Left lung (tissue), 10 donors: Measurements from ENCODE around the gene ACSS3. TPM values are rescaled to one million over a fixed set of nuclear protein-coding genes. Genes with fewer than 3 reads are reported as not detected.
A peak's percentile ranks its signal among the peaks of the same experiment; 100 is the strongest.

Experiments used
- ATAC-seq: fragments of 200-7000 bp; cut with Tn5 transposase; one replicate; pipeline ENCODE4 v1.9.1; 2020; ENCODE audit warnings: moderate library complexity
- DNase-seq, 4 donors: peaks; one replicate each; pipeline ENCODE4 v3.0.0-alpha.2; 2013 to 2020
- H3K27ac ChIP-seq, 2 donors: fragments of 200-600 bp; sonication (generic) in 1 of 2; one replicate each; pipeline versions ENCODE4 v1.5.0 to v1.8.0; 2020 to 2021
- H3K27me3 ChIP-seq, 2 donors: fragments of 200-600 bp; sonication (generic) in 1 of 2; one replicate each; pipeline versions ENCODE4 v1.5.0 to v1.8.0; 2020 to 2021
- H3K36me3 ChIP-seq, 2 donors: fragments of 200-600 bp; sonication (generic) in 1 of 2; one replicate each; pipeline versions ENCODE4 v1.5.0 to v1.8.0; 2020 to 2021
- H3K4me1 ChIP-seq, 2 donors: fragments of 200-600 bp; one replicate each; pipeline ENCODE4 v1.8.0; 2021
- H3K4me3 ChIP-seq, 2 donors: fragments of 200-600 bp; sonication (generic) in 1 of 2; one replicate each; pipeline versions ENCODE4 v1.5.0 to v1.8.0; 2020 to 2021; ENCODE audit warnings: mild to moderate bottlenecking in 1 of 2
- H3K9me3 ChIP-seq, 2 donors: fragments of 200-600 bp; sonication (generic) in 1 of 2; one replicate each; pipeline versions ENCODE4 v1.5.0 to v1.8.0; 2020 to 2021
- intact Hi-C, 2 donors: fragments of 100-400 bp; cut with DNase I; formaldehyde crosslinking; loops; one replicate each; pipeline versions ENCODE4 v1.11.2 to v1.14.2; 2022
- polyA plus RNA-seq, 6 donors: library from polyadenylated mRNA; unstranded; fragments of 120-200 nt; gene quantifications; one replicate each; pipeline ENCODE4 v1.2.1, GENCODE V29; 2013; ENCODE audit not compliant: insufficient read length in 6 of 6
- total RNA-seq, 2 donors: library from RNA; stranded (reverse); fragmentation: NEBNext Ultra II Directional; extraction: Animal tissue kit (Norgen Biotek cat#: 25700); gene quantifications; one replicate each; pipeline ENCODE4 v1.2.1, GENCODE V29; 2021
- TF ChIP-seq, protein P1 (sequence below), 2 donors: fragments of 200-600 bp; sonication (generic) in 1 of 2; IDR thresholded peaks; one replicate each; pipeline versions ENCODE4 v1.5.0 to v1.8.0; 2021; ENCODE audit warnings: antibody characterized with exemption in 2 of 2
- donor health status: DM: no; HTN: yes; CAD: no.
- donor health status: DM: no; HTN: no; CAD: no.

Gene ACSS3
- total and polyA plus RNA-seq, 8 donors = 22.9 to 42.7 (median 30.1) TPM

DNA sequence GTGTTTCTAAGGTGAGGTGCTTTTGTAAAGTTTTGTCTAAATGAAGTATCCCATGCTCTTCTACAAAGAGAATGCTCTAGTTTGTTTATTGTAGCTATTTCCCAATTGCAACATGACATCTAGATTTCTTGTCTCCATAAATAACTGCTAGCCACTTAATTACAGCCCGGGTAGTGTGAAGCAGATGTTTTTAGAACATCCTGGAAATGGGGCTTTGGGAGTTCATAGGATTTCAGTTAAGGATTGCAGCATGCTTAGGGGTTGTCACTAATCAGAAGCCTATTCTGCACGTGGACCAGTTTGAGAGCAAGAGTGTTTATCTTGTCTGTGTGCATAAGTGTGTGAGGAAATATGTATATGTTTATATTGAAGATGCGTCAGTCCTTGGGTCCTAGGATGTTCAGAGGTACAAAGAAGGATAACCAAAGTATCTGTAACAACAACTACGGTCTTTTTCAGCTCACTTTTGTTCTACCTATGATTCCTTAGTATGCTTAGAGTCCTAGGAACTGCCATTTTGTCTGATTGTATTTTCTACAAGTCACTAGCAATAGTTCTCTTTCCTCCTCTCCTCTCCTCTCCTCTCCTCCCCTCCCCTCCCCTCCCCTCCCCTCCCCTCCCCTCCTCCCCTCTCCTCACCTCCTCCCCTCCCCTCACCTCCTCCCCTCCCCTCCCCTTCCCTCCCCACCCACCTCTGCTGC is 135.3 kb downstream of the ACSS3 start:
- Histone ChIP-seq H3K4me1 (no peaks in the 10 kb centered on the region), H3K27ac (no peak overlapping the region), H3K27me3 (no peaks in the 10 kb centered on the region), H3K4me3 (no peak overlapping the region), H3K9me3 (no peaks in the 10 kb centered on the region), H3K36me3 (no peaks in the 10 kb centered on the region)
- intact Hi-C loops = no loop called here
- TF ChIP-seq, protein P1, sequence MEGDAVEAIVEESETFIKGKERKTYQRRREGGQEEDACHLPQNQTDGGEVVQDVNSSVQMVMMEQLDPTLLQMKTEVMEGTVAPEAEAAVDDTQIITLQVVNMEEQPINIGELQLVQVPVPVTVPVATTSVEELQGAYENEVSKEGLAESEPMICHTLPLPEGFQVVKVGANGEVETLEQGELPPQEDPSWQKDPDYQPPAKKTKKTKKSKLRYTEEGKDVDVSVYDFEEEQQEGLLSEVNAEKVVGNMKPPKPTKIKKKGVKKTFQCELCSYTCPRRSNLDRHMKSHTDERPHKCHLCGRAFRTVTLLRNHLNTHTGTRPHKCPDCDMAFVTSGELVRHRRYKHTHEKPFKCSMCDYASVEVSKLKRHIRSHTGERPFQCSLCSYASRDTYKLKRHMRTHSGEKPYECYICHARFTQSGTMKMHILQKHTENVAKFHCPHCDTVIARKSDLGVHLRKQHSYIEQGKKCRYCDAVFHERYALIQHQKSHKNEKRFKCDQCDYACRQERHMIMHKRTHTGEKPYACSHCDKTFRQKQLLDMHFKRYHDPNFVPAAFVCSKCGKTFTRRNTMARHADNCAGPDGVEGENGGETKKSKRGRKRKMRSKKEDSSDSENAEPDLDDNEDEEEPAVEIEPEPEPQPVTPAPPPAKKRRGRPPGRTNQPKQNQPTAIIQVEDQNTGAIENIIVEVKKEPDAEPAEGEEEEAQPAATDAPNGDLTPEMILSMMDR (IDR thresholded peaks at IDR 0.05) = no peak
- no peak for DNase-seq
- no peak for ATAC-seq

DNA sequence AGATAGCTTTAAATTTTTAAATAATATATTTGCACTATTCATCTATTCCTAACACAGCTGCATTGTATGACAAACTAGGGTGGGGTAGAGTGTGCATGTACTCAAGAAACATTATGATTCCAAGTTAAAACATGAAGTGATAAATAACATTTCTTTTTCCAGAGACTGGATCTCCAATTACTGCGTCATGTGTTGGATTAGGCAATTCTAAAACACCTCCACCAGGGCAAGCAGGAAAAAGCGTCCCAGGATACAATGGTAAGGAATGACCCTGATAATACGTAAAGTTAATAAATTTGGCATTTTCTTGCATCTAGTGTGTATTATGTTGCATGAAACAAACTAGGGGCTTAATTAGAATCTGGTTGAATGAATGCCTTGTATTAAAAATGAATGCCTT is 138.9 kb downstream of the ACSS3 start:
- ATAC-seq = no peak
- TF ChIP-seq, protein P1 (IDR thresholded peaks at IDR 0.05) = no peak
- no peaks in the 10 kb centered on the region for H3K36me3 ChIP-seq
- no peak for DNase-seq
- no peaks in the 10 kb centered on the region for H3K9me3 ChIP-seq
- no peak overlapping the region for H3K4me3 ChIP-seq
- H3K27ac ChIP-seq = no peak overlapping the region
- H3K4me1 ChIP-seq = no peaks in the 10 kb centered on the region
- intact Hi-C loops = no loop called here
- no peaks in the 10 kb centered on the region for H3K27me3 ChIP-seq

DNA sequence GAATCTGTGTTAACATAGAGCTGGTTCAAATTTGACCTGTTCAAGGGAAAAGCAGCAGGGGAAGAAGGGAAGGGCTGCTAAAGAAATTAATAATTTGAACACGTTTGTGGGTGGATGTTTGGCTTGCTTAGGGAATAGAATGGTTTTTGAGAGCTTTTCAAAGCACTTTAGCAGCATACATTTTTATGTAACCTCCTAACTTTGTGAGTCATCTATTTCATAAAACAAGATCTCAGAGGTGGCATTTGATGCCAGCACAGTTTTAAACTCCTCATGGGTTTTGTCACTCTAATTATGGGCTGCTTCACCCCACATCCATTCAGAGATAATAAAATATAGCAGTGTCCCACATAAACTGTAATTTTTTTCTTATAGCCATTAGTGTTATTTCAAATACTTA is 143.8 kb downstream of the ACSS3 start:
- no peaks in the 10 kb centered on the region for H3K36me3 ChIP-seq
- H3K4me3 ChIP-seq = no peak overlapping the region
- DNase-seq = no peak
- intact Hi-C loops = no loop called here
- H3K27ac ChIP-seq = no peak overlapping the region
- H3K4me1 ChIP-seq = no peaks in the 10 kb centered on the region
- H3K9me3 ChIP-seq = no peaks in the 10 kb centered on the region
- H3K27me3 ChIP-seq = no peaks in the 10 kb centered on the region
- peak; percentile 62 for ATAC-seq
- TF ChIP-seq, protein P1 (IDR thresholded peaks at IDR 0.05) = no peak

DNA sequence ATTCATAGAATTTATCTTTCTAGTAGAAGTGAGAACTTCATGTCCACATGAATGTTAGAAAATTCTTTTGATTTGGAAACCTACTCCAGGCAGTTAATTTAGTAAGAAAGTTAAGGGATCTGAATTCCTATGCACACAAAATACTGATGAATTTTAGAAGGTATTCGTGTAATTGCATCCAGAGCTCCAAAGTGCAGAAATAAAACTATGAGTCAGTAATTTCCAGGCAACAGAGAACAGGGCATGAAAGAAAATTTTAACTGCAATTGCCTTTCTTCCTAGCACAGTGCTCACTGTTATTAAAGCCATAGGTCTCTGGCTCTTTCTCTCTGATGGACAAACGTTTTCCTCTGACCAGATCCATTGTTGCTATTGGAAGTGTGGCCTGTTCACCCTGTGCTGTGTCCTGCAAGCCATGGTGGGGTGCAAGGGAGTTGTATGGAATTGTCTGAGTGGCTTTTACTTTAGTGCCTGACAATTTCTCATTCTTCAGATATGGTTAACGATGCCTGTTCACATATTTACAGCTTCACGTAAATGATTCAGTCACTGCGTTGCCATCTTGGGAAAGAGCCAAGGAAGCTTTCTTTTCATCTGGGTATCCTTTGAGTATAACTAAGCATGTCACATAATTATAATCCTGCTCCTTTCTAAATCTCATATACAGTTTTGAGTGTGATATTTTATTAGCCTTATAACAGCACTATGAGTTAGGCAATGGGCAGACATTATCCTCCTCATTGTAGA is 145.1 kb downstream of the ACSS3 start:
- intact Hi-C loops = no loop called here
- no peak overlapping the region for H3K4me3 ChIP-seq
- no peaks in the 10 kb centered on the region for H3K27me3 ChIP-seq
- H3K27ac ChIP-seq = no peak overlapping the region
- no peaks in the 10 kb centered on the region for H3K36me3 ChIP-seq
- ATAC-seq (no peak), DNase-seq (no peak)
- H3K9me3 ChIP-seq = no peaks in the 10 kb centered on the region
- TF ChIP-seq, protein P1 (IDR thresholded peaks at IDR 0.05) = no peak
- H3K4me1 ChIP-seq = no peaks in the 10 kb centered on the region

DNA sequence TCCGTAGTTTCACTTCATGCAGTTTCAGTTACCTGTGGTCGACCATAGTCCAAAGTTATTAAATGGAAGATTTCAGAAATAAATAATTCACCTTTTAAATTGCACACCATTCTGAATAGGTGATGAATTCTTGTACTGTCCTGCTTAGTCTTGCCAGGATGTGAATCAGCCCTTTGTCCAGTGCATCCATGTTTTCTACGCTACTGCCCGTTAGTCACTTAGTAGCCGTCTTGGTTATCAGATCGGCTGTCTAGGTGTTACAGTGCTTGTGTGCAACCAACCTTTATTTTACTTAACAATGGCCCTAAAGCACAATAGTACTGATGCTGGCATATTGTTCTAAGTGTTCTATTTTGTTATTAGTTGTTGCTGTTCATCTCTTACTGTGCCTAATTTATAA is 146.7 kb downstream of the ACSS3 start:
- TF ChIP-seq, protein P1 (IDR thresholded peaks at IDR 0.05) = no peak
- ATAC-seq = no peak
- H3K27me3 ChIP-seq = no peaks in the 10 kb centered on the region
- no peak for DNase-seq
- no peak overlapping the region for H3K4me3 ChIP-seq
- no peaks in the 10 kb centered on the region for H3K36me3 ChIP-seq
- intact Hi-C loops = no loop called here
- no peak overlapping the region for H3K27ac ChIP-seq
- H3K4me1 ChIP-seq = no peaks in the 10 kb centered on the region
- no peaks in the 10 kb centered on the region for H3K9me3 ChIP-seq
